ENCODE results near the gene ARHGAP6.

GRCh38 chrX:11423949-11424348, 241.8 kb downstream of the ARHGAP6 start:
- TF ChIP-seq POLR2AphosphoS5 (IDR thresholded peaks at IDR 0.05; ENCODE audit: low read depth, low read length) (no peak), EZH2 (IDR thresholded peaks at IDR 0.05) (no peak), CTCF (IDR thresholded peaks at IDR 0.05 in 2 of 3, conservative IDR thresholded peaks at IDR 0.05 in 1 of 3; ENCODE audit: borderline replicate concordance in 1 of 3, insufficient read depth in 1 of 3, low read depth in 2 of 3, low read length in 2 of 3) (no peak), POLR2A (IDR thresholded peaks at IDR 0.05; ENCODE audit: borderline replicate concordance, extremely low read depth, insufficient read depth, insufficient read length) (no peak), MAX (IDR thresholded peaks at IDR 0.05) (no peak), RAD21 (IDR thresholded peaks at IDR 0.05; ENCODE audit: low read depth) (no peak), EGR1 (IDR thresholded peaks at IDR 0.05; ENCODE audit: low read depth) (no peak), SRF (IDR thresholded peaks at IDR 0.05; ENCODE audit: low read depth) (no peak), REST (IDR thresholded peaks at IDR 0.05; ENCODE audit: low read depth) (no peak), EZH2phosphoT487 (IDR thresholded peaks at IDR 0.05; ENCODE audit: borderline replicate concordance) (no peak)

Measured in HCT116 (cell line).